ENCODE data around the gene AFG3L2. TPM values are rescaled to one million over a fixed set of nuclear protein-coding genes. Genes with fewer than 3 reads are reported as not detected.

The AFG3L2 gene
- total RNA-seq, 1 donor from 2014 or later, result 46.7 TPM

DNA sequence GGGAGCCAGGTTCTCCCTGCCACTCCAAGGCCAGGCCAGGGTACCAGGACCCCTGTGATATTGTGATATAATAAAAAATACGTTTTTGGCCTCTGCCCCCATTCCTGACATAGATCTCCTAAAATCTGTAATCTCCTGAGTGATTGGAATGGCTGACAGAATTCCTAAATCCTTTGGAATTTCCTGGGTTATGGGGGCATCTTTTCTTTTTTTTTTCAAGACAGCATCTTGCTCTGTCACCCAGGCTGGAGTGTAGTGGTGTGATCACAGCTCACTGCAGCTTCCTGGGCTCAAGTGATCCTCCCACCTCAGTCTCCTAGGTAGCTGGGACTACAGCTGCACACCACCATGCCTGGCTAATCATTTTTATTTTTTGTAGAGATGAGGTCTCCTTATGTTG lies 95.2 kb downstream of the AFG3L2 start:
- Mint-ChIP-seq H3K4me3 (ENCODE audit: unreplicated experiment) (peak overlapping the region; percentile 20), H3K9me3 (ENCODE audit: unreplicated experiment) (no peaks in the 10 kb centered on the region), H3K36me3 (ENCODE audit: low read depth, unreplicated experiment) (no peaks in the 10 kb centered on the region), H3K27me3 (ENCODE audit: low read depth, unreplicated experiment) (no peaks in the 10 kb centered on the region), H3K27ac (ENCODE audit: unreplicated experiment) (peak overlapping the region; percentile 96), H3K4me1 (ENCODE audit: low read depth, unreplicated experiment) (peaks cover 40% of the 10 kb centered on the region)
- H3K4me3 ChIP-seq (ENCODE audit: insufficient read depth, low read depth, low read length), result peak overlapping the region; percentile 27
- peaks cover 47% of the 10 kb centered on the region for H3K4me1 ChIP-seq (ENCODE audit: insufficient read depth, low read length)
- H3K27me3 ChIP-seq (ENCODE audit: insufficient read depth, low read length), result no peaks in the 10 kb centered on the region
- FAIRE-seq (no peak), DNase-seq (ENCODE audit: low read depth) (no peak)
- no peaks in the 10 kb centered on the region for H3K9me3 ChIP-seq (ENCODE audit: insufficient read depth, low read depth, low read length)
- no peaks in the 10 kb centered on the region for H3K36me3 ChIP-seq (ENCODE audit: insufficient read depth, low read length)
- H2AFZ ChIP-seq (ENCODE audit: low read depth, low read length), result no peak overlapping the region
- peak overlapping the region; percentile 74 for H3K4me2 ChIP-seq (ENCODE audit: low read length)
- peak overlapping the region; percentile 73 for H3K9ac ChIP-seq (ENCODE audit: low read length)
- TF ChIP-seq, protein P1, sequence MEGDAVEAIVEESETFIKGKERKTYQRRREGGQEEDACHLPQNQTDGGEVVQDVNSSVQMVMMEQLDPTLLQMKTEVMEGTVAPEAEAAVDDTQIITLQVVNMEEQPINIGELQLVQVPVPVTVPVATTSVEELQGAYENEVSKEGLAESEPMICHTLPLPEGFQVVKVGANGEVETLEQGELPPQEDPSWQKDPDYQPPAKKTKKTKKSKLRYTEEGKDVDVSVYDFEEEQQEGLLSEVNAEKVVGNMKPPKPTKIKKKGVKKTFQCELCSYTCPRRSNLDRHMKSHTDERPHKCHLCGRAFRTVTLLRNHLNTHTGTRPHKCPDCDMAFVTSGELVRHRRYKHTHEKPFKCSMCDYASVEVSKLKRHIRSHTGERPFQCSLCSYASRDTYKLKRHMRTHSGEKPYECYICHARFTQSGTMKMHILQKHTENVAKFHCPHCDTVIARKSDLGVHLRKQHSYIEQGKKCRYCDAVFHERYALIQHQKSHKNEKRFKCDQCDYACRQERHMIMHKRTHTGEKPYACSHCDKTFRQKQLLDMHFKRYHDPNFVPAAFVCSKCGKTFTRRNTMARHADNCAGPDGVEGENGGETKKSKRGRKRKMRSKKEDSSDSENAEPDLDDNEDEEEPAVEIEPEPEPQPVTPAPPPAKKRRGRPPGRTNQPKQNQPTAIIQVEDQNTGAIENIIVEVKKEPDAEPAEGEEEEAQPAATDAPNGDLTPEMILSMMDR (IDR thresholded peaks at IDR 0.05; ENCODE audit: insufficient read depth, low read depth, low read length), result no peak
- TF ChIP-seq EZH2 (IDR thresholded peaks at IDR 0.05; ENCODE audit: insufficient read depth, low read length), result no peak
- H3K27ac ChIP-seq (ENCODE audit: low read depth, low read length), result peak overlapping the region; percentile 90
- H4K20me1 ChIP-seq (ENCODE audit: insufficient read depth, low read length), result no peaks in the 10 kb centered on the region
- H3K79me2 ChIP-seq (ENCODE audit: insufficient read depth, low read length), result peaks cover 14% of the 10 kb centered on the region

DNA sequence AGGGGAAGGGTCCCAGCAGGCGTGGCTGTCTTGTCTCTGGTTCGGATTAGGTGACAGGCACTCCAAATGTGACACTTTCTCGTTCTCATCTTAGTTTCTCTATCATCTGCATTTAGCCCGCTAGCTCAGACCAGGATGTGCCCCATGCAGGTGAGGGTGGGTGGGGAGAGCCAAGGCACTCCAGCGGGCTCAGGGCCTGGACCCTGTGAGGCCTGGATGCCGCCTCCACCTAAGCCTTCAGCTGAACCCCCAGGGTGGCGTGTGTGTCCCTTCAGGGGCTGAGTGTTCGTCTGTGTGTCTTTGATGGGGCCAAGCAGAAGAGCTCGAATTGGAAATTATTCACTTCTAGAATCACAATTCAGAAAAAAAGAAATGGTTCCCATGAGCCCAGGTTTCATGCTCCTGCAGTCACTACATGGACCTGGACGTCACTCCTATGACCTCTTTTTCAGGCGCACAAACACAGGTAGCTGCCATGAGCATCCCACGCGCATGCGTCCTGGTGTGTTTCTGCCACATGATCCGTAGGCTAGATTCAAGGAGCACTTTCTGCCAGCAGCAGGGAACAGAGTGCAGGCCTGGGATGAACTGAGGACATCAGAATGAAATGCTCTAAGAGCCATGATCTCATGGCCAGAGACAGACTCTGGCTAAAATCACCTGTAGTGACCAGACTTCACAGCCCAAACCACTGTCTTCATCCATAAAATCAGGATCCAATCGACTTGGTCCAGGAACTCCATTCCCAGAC lies 97.1 kb downstream of the AFG3L2 start:
- peak overlapping the region; percentile 94 for H3K27ac ChIP-seq (ENCODE audit: low read depth, low read length)

More for the DNA sequence above, 97.1 kb downstream of the AFG3L2 start:
- no peaks in the 10 kb centered on the region for H3K36me3 ChIP-seq (ENCODE audit: insufficient read depth, low read length)
- no peaks in the 10 kb centered on the region for H3K36me3 Mint-ChIP-seq (ENCODE audit: low read depth, unreplicated experiment)
- peak; percentile 26 for FAIRE-seq
- H2AFZ ChIP-seq (ENCODE audit: low read depth, low read length), result peak overlapping the region; percentile 49
- no peaks in the 10 kb centered on the region for H3K27me3 Mint-ChIP-seq (ENCODE audit: low read depth, unreplicated experiment)
- H3K9me3 ChIP-seq (ENCODE audit: insufficient read depth, low read depth, low read length), result no peaks in the 10 kb centered on the region
- H3K9me3 Mint-ChIP-seq (ENCODE audit: unreplicated experiment), result no peaks in the 10 kb centered on the region
- peaks cover 47% of the 10 kb centered on the region for H3K4me1 ChIP-seq (ENCODE audit: insufficient read depth, low read length)
- peak overlapping the region; percentile 97 for H3K27ac Mint-ChIP-seq (ENCODE audit: unreplicated experiment)
- peaks cover 40% of the 10 kb centered on the region for H3K4me1 Mint-ChIP-seq (ENCODE audit: low read depth, unreplicated experiment)
- peak overlapping the region; percentile 9 for H3K4me3 ChIP-seq (ENCODE audit: insufficient read depth, low read depth, low read length)
- DNase-seq (ENCODE audit: low read depth), result no peak
- H3K9ac ChIP-seq (ENCODE audit: low read length), result peak overlapping the region; percentile 90
- peak overlapping the region; percentile 81 for H3K4me3 Mint-ChIP-seq (ENCODE audit: unreplicated experiment)
- peak overlapping the region; percentile 88 for H3K4me2 ChIP-seq (ENCODE audit: low read length)
- H3K27me3 ChIP-seq (ENCODE audit: insufficient read depth, low read length), result no peaks in the 10 kb centered on the region
- TF ChIP-seq, protein P1 (IDR thresholded peaks at IDR 0.05; ENCODE audit: insufficient read depth, low read depth, low read length), result no peak
- no peak for TF ChIP-seq EZH2 (IDR thresholded peaks at IDR 0.05; ENCODE audit: insufficient read depth, low read length)
- peaks cover 14% of the 10 kb centered on the region for H3K79me2 ChIP-seq (ENCODE audit: insufficient read depth, low read length)
- no peaks in the 10 kb centered on the region for H4K20me1 ChIP-seq (ENCODE audit: insufficient read depth, low read length)

Other genes starting within 250 kb of the AFG3L2 start
- 0.43 TPM in 1 of 2 replicates, not detected in the other for gene CIDEA, start 122.9 kb downstream of the AFG3L2 start, total RNA-seq
- 485 and 528 TPM in 2 replicates for gene TUBB6, start 69.0 kb downstream of the AFG3L2 start, total RNA-seq
- gene PRELID3A, start 30.7 kb upstream of the AFG3L2 start, total RNA-seq, result 11.5 and 12.3 TPM in 2 replicates

Data from astrocyte (in vitro differentiated cells and primary cell).